ENCODE measurements around the gene BMP7. TPM values are rescaled to one million over a fixed set of nuclear protein-coding genes. Genes with fewer than 3 reads are reported as not detected.

BMP7 gene
- total RNA-seq, 2 experiments from 2014 or later = not detected

DNA sequence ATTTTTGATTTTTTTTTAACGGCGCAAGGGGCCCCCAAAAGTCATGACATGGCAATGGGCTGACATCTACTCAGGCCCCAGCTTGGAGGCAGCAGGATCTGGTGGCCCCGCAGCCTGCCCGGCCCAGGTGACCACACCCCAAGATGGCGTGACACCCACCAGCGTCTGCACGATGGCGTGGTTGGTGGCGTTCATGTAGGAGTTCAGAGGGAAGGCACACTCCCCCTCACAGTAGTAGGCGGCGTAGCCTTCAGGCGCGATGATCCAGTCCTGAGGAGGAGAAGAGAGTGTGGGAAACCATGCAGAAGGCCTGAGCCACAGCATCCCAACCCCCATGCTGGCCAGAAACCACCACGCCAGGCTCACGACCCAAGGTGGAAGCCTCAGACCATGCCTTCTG is 93.4 kb downstream of the BMP7 start:
- ChIA-PET POLR2A (no interaction called here), CTCF (no interaction called here)
- DNase-seq = no peak
- no peak overlapping the region for H3K4me3 ChIP-seq (ENCODE audit: low read length)
- H3K4me1 ChIP-seq (ENCODE audit: insufficient read depth, low read length) = no peaks in the 10 kb centered on the region
- no peak for ATAC-seq (ENCODE audit: poor library complexity)
- TF ChIP-seq, protein P1, sequence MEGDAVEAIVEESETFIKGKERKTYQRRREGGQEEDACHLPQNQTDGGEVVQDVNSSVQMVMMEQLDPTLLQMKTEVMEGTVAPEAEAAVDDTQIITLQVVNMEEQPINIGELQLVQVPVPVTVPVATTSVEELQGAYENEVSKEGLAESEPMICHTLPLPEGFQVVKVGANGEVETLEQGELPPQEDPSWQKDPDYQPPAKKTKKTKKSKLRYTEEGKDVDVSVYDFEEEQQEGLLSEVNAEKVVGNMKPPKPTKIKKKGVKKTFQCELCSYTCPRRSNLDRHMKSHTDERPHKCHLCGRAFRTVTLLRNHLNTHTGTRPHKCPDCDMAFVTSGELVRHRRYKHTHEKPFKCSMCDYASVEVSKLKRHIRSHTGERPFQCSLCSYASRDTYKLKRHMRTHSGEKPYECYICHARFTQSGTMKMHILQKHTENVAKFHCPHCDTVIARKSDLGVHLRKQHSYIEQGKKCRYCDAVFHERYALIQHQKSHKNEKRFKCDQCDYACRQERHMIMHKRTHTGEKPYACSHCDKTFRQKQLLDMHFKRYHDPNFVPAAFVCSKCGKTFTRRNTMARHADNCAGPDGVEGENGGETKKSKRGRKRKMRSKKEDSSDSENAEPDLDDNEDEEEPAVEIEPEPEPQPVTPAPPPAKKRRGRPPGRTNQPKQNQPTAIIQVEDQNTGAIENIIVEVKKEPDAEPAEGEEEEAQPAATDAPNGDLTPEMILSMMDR (IDR thresholded peaks at IDR 0.05) = no peak
- intact Hi-C loops (cut with DNase I, micrococcal nuclease) = no loop called here
- Mint-ChIP-seq H3K27ac (no peak overlapping the region), H3K4me1 (ENCODE audit: low read depth) (no peaks in the 10 kb centered on the region), H3K4me3 (no peak overlapping the region), H3K9me3 (no peaks in the 10 kb centered on the region), H3K27me3 (peaks cover 26% of the 10 kb centered on the region), H3K36me3 (ENCODE audit: low read depth) (no peaks in the 10 kb centered on the region)
- peaks cover 0 to 11% of the 10 kb centered on the region in 2 experiments for H3K9me3 ChIP-seq (ENCODE audit: control insufficient read depth in 1 of 2, insufficient read depth in 1 of 2, low read length in 2 of 2)
- peaks cover 0 to 2% of the 10 kb centered on the region in 2 experiments for H3K27me3 ChIP-seq (ENCODE audit: control insufficient read depth in 1 of 2, insufficient read depth in 2 of 2, low read length in 2 of 2)
- no peaks in the 10 kb centered on the region for H3K36me3 ChIP-seq (ENCODE audit: insufficient read depth, low read length)
- no peak overlapping the region for H3K27ac ChIP-seq (ENCODE audit: low read depth in 1 of 2, low read length in 2 of 2)

DNA sequence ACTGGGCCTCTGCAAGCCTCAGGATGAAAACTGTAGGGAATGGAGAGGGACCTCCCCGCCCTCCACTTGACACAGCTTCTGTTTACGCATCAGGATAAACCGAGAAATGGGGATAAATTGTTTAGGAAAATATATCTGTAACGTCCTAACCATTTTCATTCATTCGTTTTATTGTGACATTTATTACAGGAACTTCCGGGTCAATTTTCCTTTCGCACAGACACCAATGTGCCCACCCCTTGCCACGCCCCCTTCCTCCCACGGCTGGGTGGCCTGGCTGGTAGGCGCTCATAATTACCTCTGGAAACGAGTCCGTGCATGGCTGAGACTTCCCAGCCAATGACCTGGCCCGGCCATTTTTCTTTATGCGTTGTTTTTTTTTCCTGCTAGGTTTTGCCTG is 96.1 kb downstream of the BMP7 start:
- POLR2A ChIA-PET = no interaction called here
- Mint-ChIP-seq H3K36me3 (ENCODE audit: low read depth) (no peaks in the 10 kb centered on the region), H3K4me1 (ENCODE audit: low read depth) (no peaks in the 10 kb centered on the region), H3K9me3 (no peaks in the 10 kb centered on the region), H3K27me3 (peaks cover 13% of the 10 kb centered on the region), H3K27ac (no peak overlapping the region), H3K4me3 (no peak overlapping the region)
- Histone ChIP-seq H3K4me3 (ENCODE audit: low read length) (no peak overlapping the region), H3K9me3 (ENCODE audit: control insufficient read depth in 1 of 2, insufficient read depth in 1 of 2, low read length in 2 of 2) (peaks cover 0 to 10% of the 10 kb centered on the region in 2 experiments), H3K4me1 (ENCODE audit: insufficient read depth, low read length) (no peaks in the 10 kb centered on the region), H3K36me3 (ENCODE audit: insufficient read depth, low read length) (no peaks in the 10 kb centered on the region), H3K27ac (ENCODE audit: low read depth in 1 of 2, low read length in 2 of 2) (no peak overlapping the region), H3K27me3 (ENCODE audit: control insufficient read depth in 1 of 2, insufficient read depth in 2 of 2, low read length in 2 of 2) (peaks cover 0 to 4% of the 10 kb centered on the region in 2 experiments)
- DNase-seq = no peak
- no peak for ATAC-seq (ENCODE audit: poor library complexity)
- CTCF ChIA-PET = no interaction called here
- intact Hi-C loops (cut with DNase I, micrococcal nuclease) = no loop called here
- TF ChIP-seq, protein P1 (IDR thresholded peaks at IDR 0.05) = no peak

DNA sequence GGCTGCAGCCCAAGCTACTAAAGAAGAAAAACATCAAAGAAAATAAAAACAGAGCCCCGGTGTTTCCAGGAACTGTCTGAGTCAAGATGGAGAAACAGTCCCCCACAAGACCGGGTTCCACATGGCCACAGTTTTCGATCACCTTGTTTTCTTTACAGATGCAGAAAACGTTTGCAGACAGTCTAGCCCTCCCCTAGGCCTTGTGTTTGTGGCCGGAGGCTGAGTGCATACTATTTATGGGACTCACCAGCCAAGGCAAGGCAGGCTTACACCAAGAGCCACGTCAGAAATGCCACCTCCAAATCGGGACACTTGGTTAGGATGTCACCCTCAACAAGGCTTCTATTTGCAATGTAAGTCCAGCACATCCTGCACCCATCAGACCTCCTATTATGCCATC is 97.3 kb downstream of the BMP7 start:
- Histone ChIP-seq H3K9me3 (ENCODE audit: control insufficient read depth in 1 of 2, insufficient read depth in 1 of 2, low read length in 2 of 2) (peaks cover 0 to 17% of the 10 kb centered on the region in 2 experiments), H3K27ac (ENCODE audit: low read depth in 1 of 2, low read length in 2 of 2) (no peak overlapping the region), H3K4me3 (ENCODE audit: low read length) (no peak overlapping the region), H3K27me3 (ENCODE audit: control insufficient read depth in 1 of 2, insufficient read depth in 2 of 2, low read length in 2 of 2) (peaks cover 0 to 4% of the 10 kb centered on the region in 2 experiments), H3K36me3 (ENCODE audit: insufficient read depth, low read length) (no peaks in the 10 kb centered on the region), H3K4me1 (ENCODE audit: insufficient read depth, low read length) (no peaks in the 10 kb centered on the region)
- ChIA-PET POLR2A (no interaction called here), CTCF (no interaction called here)
- Mint-ChIP-seq H3K27ac (no peak overlapping the region), H3K27me3 (peaks cover 11% of the 10 kb centered on the region), H3K9me3 (peaks cover under 1% of the 10 kb centered on the region), H3K4me3 (no peak overlapping the region), H3K4me1 (ENCODE audit: low read depth) (no peaks in the 10 kb centered on the region), H3K36me3 (ENCODE audit: low read depth) (no peaks in the 10 kb centered on the region)
- intact Hi-C loops (cut with DNase I, micrococcal nuclease) = no loop called here
- TF ChIP-seq, protein P1 (IDR thresholded peaks at IDR 0.05) = no peak
- DNase-seq (no peak), ATAC-seq (ENCODE audit: poor library complexity) (no peak)

Measured in CD4-positive, alpha-beta T cell (primary cell).